Measurements from ENCODE around the gene ZNF646. TPM values are rescaled to one million over a fixed set of nuclear protein-coding genes. Genes with fewer than 3 reads are reported as not detected.

Gene ZNF646
- total RNA-seq, 1 donor from 2014 or later, result 10.6 TPM

DNA sequence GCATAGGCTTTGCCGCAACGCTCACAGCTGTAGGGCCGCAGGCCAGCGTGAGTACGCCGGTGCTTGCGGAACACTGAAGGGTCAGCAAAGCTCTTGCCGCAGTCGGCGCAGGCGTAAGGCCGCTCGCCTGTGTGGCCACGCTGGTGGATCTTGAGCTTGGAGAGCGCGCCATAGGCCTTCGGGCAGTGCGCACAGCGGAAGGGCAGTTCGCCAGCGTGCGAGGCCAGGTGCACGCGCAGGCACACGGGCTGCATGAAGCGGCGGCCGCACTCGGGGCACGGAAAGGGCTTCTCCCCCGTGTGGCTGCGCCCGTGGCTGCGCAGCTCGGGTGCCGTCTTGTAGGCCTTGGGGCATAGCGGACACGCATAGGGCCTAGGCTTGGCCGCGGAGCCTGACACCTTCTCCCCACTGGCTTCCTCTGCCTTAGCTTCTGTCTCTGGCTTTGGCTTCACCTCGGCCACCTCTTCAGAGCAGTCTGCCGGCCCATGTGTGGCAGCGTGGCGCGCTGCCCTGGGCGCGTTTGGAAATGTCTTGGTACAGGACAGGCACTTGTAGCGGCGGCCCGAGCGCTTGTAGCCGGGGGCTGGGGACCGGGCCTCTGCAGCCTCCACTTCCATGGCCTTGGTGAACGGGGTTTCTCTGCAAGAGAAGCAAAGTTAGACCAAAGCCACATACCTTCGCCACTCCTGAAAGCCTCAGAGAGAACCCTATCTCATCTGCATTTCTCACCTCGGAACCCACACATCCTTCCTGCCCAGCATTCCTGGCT, 10.2 kb upstream of the ZNF646 start:
- Histone ChIP-seq H3K4me1 (peaks cover 14% of the 10 kb centered on the region), H3K27ac (no peak overlapping the region), H3K27me3 (no peaks in the 10 kb centered on the region), H3K36me3 (peaks cover 0 to 22% of the 10 kb centered on the region in 2 donors), H3K9me3 (no peaks in the 10 kb centered on the region), H3K4me3 (no peak overlapping the region)
- TF ChIP-seq POLR2A (IDR thresholded peaks at IDR 0.05) (no peak), POLR2AphosphoS5 (IDR thresholded peaks at IDR 0.05; ENCODE audit: insufficient read depth in 1 of 2, low read depth in 1 of 2) (no peak)
- TF ChIP-seq, protein P1, sequence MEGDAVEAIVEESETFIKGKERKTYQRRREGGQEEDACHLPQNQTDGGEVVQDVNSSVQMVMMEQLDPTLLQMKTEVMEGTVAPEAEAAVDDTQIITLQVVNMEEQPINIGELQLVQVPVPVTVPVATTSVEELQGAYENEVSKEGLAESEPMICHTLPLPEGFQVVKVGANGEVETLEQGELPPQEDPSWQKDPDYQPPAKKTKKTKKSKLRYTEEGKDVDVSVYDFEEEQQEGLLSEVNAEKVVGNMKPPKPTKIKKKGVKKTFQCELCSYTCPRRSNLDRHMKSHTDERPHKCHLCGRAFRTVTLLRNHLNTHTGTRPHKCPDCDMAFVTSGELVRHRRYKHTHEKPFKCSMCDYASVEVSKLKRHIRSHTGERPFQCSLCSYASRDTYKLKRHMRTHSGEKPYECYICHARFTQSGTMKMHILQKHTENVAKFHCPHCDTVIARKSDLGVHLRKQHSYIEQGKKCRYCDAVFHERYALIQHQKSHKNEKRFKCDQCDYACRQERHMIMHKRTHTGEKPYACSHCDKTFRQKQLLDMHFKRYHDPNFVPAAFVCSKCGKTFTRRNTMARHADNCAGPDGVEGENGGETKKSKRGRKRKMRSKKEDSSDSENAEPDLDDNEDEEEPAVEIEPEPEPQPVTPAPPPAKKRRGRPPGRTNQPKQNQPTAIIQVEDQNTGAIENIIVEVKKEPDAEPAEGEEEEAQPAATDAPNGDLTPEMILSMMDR (IDR thresholded peaks at IDR 0.05), result no peak
- intact Hi-C loops (cut with DNase I), result no loop called here
- DNase-seq (ENCODE audit: extremely low spot score in 2 of 2), result no peak

GRCh38 chr16:31064882-31065461, 9.2 kb upstream of the ZNF646 start:
- H3K4me1 ChIP-seq, result peaks cover 14% of the 10 kb centered on the region
- no peak overlapping the region for H3K4me3 ChIP-seq
- peak in 1 of 2 donors; percentile 85 for DNase-seq (ENCODE audit: extremely low spot score in 2 of 2)
- no peaks in the 10 kb centered on the region for H3K9me3 ChIP-seq
- H3K27ac ChIP-seq, result peak overlapping the region; percentile 42
- H3K27me3 ChIP-seq, result no peaks in the 10 kb centered on the region
- H3K36me3 ChIP-seq, result peaks cover 0 to 22% of the 10 kb centered on the region in 2 donors
- TF ChIP-seq POLR2A (IDR thresholded peaks at IDR 0.05) (no peak), POLR2AphosphoS5 (IDR thresholded peaks at IDR 0.05; ENCODE audit: insufficient read depth in 1 of 2, low read depth in 1 of 2) (no peak)
- TF ChIP-seq, protein P1 (IDR thresholded peaks at IDR 0.05), result no peak
- intact Hi-C loops (cut with DNase I), result no loop called here

GRCh38 chr16:31067342-31067741, 6.9 kb upstream of the ZNF646 start:
- Histone ChIP-seq H3K4me3 (no peak overlapping the region), H3K36me3 (peaks cover 0 to 6% of the 10 kb centered on the region in 2 donors), H3K4me1 (peaks cover 22% of the 10 kb centered on the region), H3K27me3 (no peaks in the 10 kb centered on the region), H3K9me3 (no peaks in the 10 kb centered on the region), H3K27ac (no peak overlapping the region)
- DNase-seq (ENCODE audit: extremely low spot score in 2 of 2), result no peak
- TF ChIP-seq POLR2AphosphoS5 (IDR thresholded peaks at IDR 0.05; ENCODE audit: insufficient read depth in 1 of 2, low read depth in 1 of 2) (no peak), POLR2A (IDR thresholded peaks at IDR 0.05) (no peak)
- TF ChIP-seq, protein P1 (IDR thresholded peaks at IDR 0.05), result no peak
- intact Hi-C loops (cut with DNase I), result loop anchor here (2.0 kb wide), 1 partner anchor 55 kb away; no protein-coding TSS in a partner anchor

GRCh38 chr16:31071861-31072260, 2.4 kb upstream of the ZNF646 start:
- Histone ChIP-seq H3K27me3 (no peaks in the 10 kb centered on the region), H3K9me3 (no peaks in the 10 kb centered on the region), H3K4me1 (peaks cover 31% of the 10 kb centered on the region), H3K27ac (peak overlapping the region; percentile 94), H3K36me3 (peaks cover 0 to 6% of the 10 kb centered on the region in 2 donors), H3K4me3 (peak overlapping the region in 1 of 2 donors; percentile 65)
- DNase-seq (ENCODE audit: extremely low spot score in 2 of 2), result no peak
- intact Hi-C loops (cut with DNase I), result loop anchor here (10.0 kb wide), 1 partner anchor 87 kb away; the partner anchor contains the start of gene HSD3B7
- TF ChIP-seq, protein P1 (IDR thresholded peaks at IDR 0.05), result no peak
- TF ChIP-seq POLR2AphosphoS5 (IDR thresholded peaks at IDR 0.05; ENCODE audit: insufficient read depth in 1 of 2, low read depth in 1 of 2), result no peak
- no peak for TF ChIP-seq POLR2A (IDR thresholded peaks at IDR 0.05)

All from vagina (tissue), 2 donors.